HG03095 (cell line): ENCODE results near the gene RACK1.
A peak's percentile ranks its signal among the peaks of the same experiment; 100 is the strongest.
"Not testable (repeated sequence)": the region's sequence is repeated elsewhere in the genome, so short reads cannot be mapped to it uniquely, and the experiment has no call there.

Experiments used
- ATAC-seq: cut with Tn5 transposase; IDR thresholded peaks from one replicate; pipeline ENCODE4 v1.9.1; 2021; ENCODE audit warnings: moderate library complexity; ENCODE audit not compliant: unreplicated experiment

Gene RACK1

DNA sequence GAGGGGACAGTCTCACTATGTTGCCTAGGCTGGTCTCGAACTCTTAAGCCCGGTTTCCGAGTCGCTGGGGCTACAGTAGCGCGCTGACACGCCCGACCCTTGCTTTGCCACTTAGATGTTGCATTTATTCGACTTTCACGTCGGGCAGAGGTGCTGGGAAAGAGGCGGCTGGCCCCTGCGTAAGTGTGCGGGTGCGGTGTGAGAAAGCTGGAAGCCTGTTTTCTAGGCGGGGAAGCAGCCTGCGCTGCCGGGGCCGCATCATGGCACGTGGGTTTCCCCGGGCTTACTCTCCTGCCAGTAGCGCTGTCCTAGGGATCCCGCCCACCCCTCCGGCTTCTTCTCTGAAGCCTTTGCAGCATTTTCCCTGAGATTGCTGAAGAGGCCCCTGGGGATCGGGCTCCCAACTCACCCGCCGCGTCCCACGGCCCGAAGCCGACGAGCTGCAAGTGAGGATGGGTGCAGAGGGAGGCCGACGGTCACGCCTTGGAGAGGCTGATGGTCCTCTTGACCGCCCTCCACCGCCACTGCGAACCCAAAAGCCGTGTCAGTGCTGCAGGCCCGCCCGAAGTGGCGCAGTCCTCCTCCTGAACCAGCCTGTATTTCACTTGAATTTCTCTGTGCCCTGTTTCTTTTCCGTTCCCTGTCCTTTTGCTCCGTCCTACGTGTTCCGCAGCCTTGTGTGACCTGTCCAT, 26.4 kb downstream of the RACK1 start:
- peak; percentile 36 for ATAC-seq

DNA sequence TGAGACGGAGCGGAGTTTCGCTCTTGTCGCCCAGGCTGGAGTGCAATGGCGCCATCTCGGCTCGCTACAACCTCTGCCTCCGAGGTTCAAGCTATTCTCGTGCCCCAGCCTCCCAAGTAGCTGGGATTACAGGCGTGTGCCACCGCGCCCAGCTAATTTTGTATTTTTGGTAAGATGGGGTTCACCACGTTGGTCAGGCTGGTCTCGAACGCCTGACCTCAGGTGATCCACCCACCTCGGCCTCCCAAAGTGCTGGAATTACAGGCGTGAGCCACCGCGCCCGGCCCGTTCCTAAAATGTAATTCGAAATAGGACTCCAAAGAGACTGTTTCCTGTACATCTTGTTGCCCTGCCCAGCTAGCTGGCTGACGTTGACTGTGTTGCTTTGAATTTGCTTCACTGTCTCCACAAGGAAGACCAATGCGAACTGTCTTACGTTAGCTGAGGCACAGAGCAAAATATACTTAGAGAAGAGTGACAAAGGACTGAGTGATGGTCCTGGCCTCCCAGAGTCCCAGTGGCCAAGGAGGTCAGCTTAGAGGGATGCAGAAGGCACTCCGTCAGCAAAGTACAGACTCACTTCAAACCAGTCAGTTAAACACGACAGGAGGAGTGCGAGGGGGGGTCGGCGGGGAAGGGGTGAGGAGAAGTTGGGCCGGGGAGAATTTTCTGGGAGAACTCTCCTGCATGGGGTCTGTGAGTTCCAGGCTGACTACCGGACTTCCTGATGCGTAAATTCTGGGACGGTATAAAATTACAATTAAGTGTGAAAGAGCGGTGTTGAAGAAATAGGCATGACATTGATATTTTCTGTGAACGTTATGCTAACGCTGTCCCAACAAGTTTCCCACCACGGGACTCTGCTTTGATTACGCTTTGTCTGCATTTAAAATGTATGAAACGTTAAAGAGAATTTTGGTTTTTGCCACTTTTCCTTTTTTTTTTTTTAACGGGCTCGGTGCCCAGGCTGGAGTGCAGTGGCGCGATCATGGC, 27.4 kb downstream of the RACK1 start:
- no peak for ATAC-seq

DNA sequence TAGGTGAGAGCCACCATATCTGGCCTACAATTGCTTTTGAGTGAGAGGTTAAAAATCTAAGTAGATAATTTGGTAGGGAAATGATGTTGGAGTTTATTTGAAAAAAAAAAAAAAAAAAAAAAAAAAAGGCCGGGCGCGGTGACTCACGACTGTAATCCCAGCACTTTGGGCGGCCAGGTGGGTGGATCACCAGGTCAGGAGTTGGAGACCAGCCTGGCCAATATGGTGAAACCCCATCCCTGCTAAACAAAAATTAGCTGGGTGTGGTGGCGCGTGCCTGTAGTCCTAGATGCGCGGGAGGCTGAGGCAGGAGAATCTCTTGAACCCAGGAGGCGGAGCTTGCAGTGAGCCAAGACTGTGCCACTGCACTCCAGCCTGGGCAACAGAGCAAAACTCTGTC, 29.5 kb downstream of the RACK1 start:
- ATAC-seq: not testable (repeated sequence)

DNA sequence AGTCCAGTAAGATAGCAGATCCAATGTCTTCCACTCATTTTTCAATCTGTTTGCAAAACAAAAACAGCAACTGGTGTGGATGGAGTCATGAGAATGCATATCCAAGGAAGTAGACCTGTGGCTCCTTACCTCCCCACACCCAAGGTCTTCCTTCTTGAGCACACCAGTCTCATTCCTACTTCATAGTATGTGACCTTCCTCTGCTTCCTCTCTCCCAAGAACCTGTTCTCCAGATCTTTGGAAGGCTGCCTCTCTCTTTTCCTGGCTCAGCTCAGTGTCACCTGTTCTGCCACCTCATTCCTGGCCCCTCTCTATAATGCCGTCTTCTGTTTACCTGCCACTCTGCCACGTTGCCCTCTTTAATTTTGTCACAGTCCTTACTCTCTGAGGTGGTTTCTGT, 30.8 kb downstream of the RACK1 start:
- ATAC-seq: no peak

DNA sequence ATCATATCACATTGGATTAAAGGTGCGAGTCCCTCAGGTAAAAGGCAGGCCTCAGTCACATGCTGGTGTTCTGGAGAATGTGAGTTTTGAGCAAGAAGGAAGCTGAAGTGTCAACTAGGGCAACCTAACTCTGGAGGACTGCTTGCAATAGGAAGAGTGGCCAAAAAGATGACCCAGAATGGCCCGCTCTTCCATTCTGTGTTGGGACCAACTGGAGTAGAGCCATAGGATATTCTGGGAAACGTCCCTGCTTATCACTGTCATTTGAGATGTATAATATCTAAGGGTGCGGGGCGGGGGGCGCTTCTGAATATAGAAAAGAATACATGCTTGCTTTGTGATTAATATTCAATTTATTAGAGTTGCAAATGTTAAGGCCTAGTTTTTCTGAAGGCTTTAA, 31.6 kb downstream of the RACK1 start:
- ATAC-seq: no peak

DNA sequence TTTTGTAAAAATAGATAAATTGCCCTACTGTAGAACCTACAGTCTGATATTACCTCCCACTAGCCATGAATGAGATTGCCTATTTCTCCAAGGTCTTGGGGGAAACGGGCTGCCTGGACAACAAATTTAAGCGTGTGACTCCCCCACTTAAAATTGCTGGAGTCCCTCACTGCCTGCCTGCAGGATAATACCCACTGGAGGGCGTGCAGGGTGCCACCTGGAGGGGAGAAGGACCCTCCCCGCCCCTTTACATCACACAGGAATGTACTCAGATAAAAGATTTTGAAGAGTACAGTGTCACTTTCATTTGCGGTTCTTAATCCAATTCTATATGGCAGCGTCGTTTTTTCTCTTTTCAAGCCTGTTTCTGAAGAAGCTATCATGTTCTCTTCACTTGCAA, 32.5 kb downstream of the RACK1 start:
- ATAC-seq: no peak

DNA sequence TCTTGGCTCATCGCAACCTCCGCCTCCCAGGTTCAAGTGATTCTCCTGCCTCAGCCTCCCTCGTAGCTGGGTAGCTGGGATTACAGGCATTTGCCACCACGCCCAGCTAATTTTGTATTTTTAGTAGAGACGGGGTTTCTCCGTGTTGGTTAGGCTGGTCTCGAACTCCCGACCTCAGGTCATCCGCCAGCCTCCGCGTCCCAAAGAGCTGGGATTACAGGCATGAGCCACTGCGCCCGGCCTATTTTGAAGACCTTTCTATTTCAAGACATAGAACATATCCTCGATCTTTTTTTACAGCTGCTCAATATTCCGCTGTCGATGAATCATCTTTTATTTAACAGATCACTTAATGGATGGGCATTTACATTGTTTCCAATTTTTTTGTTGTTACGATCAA, 33.0 kb downstream of the RACK1 start:
- ATAC-seq: not testable (repeated sequence)

DNA sequence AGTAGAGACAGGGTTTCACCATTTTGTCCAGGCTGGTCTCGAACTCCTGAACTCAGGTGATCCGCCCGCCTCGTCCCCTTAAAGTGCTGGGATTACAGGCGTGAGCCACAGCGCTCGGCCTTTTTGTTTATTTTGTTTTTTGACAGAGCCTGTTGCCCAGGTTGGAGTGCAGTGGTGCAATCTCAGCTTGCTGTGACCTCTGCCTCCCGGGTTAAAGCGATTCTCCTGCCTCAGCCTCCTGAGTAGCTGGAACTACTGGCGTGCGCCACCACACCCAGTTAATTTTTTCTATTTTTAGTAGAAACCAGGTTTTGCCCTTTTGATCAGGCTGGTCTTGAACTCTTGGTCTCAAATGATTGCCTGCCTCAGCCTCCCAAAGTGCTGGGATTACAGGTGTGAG, 33.6 kb downstream of the RACK1 start:
- not testable (repeated sequence) for ATAC-seq

DNA sequence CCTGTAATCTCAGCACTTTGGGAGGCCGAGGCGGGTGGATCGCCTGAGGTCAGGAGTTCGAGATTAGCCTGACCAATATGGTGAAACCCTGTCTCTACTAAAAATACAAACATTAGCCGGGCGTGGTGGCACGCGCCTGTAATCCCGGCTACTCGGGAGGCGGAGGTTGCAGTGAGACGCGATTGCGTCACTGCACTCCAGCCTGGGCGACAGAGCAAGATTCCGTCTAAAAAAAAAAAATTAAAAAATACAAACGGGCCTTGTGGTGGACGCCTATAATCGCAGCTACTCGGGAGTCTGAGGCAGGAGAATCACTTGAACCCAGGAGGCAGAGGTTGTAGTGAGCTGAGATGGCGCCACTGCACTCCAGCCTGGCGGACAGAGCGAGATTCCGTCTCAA, 34.7 kb downstream of the RACK1 start:
- not testable (repeated sequence) for ATAC-seq

DNA sequence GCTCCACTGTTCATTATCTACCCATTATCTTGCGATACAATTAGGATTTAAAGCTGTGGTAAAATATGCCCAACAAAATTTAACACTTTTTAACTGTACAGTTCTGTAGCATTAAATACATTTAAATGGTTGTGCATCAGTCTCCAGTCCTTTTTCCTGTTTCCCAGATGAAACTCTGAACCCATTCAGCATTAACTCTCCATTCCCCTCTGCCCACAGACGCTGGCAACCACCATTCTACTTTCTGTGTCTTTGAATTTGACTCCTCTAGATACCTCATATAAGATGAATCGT, 35.8 kb downstream of the RACK1 start:
- no peak for ATAC-seq

DNA sequence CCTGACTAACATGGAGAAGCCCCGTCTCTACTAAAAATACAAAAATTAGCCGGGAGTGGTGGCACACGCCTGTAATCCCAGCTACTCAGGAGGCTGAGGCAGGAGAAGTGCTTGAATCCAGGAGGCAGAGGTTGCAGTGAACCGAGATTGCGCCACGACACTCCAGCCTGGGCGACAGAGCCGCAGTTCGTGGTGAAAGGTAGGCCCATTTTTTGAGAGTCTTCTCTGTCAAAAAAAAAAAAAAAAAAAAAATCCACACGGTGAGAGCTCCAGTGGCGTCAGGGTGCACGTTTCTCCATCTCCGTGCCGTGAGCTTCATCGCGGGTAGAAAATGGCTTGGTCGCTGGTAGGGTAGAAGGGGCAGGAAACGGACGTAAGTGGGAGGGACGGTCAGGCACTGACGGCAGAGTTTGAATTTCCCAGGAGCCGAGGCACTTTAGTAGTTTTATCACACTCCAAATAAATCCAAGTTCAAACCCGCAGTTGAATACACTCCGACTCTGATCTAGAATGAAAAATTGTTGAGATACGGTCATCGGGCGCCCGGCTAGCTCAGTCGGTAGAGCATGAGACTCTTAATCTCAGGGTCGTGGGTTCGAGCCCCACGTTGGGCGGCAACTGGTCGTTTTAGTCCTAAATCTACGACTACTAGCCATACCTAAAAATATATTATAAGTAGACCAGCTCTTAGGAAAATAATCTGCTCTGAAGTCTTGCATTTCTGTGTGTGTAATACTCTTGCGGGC, 36.3 kb downstream of the RACK1 start:
- ATAC-seq: no peak

DNA sequence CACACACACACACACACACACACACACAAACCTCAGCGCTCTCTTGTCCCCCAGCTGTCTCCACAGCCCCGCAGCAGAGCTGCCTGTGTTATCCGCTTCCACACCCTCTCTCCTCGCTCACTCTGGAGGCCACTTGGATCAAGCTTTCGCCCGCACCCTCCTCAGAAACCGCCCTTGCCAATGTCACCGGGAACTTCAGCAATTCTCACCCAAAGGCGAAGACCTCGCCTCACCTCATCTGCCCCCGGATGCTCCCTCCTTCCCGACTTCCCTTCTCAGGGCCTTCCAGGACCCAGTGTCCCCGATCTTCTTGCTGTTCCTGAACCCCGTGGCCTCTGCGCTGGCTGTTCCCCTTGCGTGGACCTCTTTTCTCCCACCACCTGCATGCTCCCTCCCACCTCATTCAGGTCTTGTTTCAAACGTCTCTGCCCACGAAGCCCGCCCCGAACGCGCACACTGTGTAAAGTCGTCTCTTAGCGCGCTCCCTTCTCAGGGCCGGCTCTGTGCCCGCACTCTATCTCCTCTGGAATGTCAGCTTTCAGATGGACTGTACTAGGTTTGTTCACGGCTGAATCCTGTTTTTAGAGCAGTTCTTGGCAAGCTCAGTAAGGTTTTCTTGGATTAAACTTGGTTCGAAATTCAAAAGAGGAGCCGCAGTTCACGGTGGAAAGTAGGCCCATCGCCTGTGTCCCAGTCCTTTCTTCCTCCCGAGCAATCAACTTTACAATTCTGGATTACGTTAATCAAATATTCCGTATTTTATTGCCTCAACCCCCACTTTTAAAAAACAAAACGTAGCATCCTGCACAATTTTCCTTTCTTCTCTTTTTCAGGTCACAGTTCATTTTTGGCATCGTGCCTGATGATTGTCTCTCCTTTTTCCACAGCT, 37.7 kb downstream of the RACK1 start:
- ATAC-seq: no peak

DNA sequence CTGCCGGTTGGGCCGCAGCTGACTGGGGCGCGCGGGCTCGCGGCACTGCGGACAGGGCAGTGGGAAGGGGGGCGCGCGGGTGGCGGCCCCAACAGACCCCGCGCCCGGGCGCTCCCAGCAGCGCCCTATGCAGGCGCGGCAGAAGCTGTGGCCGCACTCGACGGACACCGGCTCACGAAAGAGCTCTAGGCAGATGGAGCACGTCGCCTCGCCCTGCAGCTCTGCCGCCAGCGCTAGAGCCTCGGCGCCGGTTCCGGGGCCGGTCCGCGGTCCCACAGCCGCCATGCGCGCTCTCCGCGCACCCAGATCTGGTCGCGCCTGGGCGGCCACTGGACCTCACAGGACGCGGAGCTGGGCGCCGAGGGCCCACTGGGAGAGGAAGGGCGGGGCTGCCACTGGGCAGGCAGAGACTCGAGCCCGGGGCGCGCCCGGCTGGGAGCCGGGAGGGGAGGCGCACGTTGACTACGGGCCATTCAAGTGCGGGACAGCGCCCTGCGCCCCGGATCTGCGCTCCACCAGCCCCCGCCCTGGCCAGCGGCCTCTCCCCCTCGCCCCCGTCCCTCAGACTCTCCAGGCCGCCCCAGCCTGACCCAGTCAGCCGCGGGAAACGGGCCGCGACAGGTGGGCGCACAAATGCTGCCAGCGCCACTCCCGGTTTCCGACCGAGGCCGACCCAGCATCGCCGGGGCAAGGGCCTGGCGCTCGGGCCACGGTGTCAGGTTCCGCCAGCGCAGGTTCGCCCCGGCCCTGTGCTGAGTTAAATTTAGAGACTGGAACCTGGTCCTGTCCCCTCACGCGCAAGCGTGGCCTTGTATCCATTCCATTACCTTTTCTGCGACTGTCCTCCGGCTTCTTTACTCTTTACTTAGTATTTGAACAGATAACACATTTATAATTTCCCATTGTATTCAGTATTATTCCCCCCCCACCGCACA, 38.6 kb downstream of the RACK1 start, which contains the start of gene TRIM7:
Gene TRIM7, minus strand, starts transcription at position 371 of the 935 bp plus-strand sequence. Its CDS starts 86 bp downstream, at position 285.
- ATAC-seq: no peak

DNA sequence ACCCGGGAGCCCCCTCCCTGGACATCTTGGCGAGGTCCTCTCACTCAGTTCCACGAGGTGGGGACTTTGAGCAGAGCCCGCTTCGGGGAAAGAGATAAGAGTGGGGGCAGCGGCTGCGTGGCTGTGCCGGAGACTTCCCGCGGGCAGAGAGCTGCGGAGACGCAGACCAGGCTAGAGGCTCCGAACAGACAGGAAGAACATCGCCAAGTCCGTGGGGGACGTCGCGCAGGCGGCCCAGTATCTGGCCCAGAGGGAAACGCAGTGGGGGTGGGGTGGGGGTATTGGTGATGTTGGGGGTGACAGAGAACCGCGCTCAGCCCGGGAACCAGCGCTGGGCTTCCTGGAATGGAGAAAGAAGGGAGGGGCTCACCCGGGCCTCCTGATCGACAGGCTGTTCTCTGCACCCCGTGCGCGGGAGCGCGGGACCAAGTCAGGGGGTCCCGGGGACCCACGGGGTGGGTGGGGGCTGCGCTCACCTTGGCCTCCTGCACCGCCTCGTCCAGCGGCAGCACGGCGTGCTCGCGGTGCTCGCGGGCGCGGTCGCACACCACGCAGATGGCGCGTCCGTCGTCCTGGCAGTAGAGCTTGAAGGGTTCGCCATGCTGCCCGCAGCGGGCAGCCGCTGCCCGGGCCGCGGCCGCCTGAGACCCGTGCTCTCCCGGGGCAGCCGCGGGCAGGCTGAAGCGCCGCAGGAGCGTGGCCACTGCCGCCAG, 39.4 kb downstream of the RACK1 start:
- ATAC-seq: no peak

DNA sequence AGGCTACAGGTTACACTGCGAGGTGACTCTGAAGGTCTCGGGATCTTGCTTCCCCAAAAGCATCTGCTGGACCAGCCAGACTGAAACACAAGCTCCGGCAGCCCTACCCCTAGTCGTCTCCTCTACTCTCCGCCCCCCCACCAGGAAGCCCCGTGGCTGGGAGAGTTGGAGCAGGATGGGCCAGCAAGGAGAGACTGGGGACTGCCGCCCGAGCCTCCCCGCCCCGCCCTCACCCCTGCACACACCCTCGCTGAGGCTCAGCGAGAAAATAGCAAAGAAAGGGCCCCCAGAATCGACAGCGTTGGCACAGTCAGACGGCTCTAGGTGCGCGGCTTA, 40.0 kb downstream of the RACK1 start:
- no peak for ATAC-seq

DNA sequence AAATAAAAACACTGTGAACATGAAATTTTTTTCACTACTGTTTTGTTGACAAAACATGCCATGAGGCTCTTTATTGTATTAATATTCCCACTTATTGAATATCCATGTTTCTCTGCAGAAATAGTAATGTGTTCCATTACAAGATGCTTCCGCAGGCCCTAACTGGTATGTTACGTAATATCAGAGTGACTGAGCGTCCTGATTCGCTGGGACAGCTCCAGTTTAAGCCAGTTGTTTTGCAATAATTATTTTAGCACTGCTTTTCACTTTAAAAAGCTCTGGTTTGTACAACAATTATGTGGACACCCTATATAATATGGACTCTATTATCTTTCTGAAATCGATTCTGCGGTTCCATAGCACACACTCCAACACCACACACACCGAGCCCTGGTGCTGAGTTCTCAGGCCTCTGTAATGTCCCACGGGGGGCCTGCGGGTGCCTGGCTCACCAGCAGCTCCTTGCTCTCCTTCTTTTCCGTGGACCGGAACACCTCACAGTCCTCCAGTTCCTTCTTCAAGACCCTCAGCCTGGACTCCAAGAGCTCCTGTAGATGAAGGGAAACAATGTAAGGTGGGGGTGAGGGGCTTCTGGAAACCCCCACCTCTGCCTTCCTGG, 40.5 kb downstream of the RACK1 start:
- ATAC-seq: no peak

DNA sequence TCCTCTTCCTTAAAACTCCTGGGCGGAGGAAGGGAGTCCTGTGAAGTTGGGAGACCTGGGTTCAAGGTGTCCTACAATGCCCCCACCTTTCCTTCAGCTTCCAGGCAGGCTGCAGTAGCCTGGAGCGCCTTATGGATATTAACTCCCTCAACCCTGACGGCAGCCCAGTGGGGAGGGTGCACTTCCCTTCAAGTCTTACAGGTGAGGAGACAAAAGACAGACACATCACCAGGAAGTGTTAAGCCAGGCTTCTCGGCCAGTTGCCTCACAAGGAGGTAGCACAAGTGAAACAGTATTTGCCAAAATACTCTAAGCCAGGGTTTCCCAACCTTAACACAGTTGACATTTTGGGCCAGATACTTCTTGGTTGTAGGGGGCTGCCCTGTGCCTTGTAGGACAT, 42.9 kb downstream of the RACK1 start:
- no peak for ATAC-seq

DNA sequence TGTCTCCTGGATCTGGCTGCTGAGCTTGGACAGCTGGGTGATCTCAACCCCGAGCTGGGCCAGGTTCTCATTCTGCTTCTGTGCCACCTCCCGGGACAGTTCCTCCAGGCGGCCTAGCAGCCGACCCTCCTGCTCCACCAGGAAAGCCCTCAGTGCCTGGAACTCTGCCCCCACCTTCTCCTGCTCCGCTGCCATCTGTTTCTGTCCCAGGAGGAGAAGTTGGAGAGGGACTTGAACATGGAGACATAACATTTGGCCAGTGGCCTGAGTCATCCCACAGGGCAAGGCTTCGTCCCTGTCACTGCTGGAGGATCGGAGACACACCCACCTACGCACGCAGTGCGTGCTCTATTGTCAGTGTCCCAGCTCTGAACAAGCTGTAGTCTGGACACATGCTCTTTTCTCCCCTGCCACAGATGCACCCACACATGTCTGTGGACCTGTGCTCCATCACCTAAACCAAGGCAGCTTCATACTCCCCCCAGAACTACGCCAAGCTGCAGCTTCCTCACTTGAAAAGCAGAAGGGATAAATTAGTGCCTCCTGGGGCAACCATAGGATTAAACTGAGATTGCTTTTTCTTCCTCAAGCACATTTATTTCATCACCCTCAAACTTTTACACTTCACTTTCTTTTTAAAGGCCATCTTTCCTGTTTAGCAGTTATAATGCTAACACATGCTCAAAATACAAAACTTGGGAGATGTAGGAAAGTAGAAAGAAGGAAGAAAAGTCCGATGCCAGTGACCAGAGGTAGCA, 43.6 kb downstream of the RACK1 start:
- ATAC-seq: no peak
